Measurements from ENCODE around the gene RTF1. TPM values are rescaled to one million over a fixed set of nuclear protein-coding genes. Genes with fewer than 3 reads are reported as not detected.
"Not testable (repeated sequence)": the region's sequence is repeated elsewhere in the genome, so short reads cannot be mapped to it uniquely, and the experiment has no call there.

RTF1 gene
- total RNA-seq = 10 to 100 TPM; 26.4 to 50.2 (median 33.1) TPM
- long read RNA-seq, donor 1, full-length matches to known transcripts = 19 of 160 reads
- long read RNA-seq, donor 1, partial matches to known transcripts = 134 of 160 reads
- long read RNA-seq, donor 1, other reads (novel, unspliced or antisense) = 7 of 160 reads
- long read RNA-seq, donor 2, partial matches to known transcripts = 14 of 16 reads
- long read RNA-seq, donor 2, other reads (novel, unspliced or antisense) = 2 of 16 reads

- DNase-seq (peak; percentile 96 to 99 (median 98)), ATAC-seq (peak; percentile 99)
- intact Hi-C loops (cut with DNase I, micrococcal nuclease) = no loop called here
- no peaks in the 10 kb centered on the region for H3K9me3 ChIP-seq
- H3K36me3 ChIP-seq (ENCODE audit: low read depth) = no peaks in the 10 kb centered on the region
- H3K4me1 ChIP-seq (ENCODE audit: low read depth) = peaks cover 12% of the 10 kb centered on the region
- peak within 1 kb of the TSS; percentile 89 for H3K4me3 ChIP-seq
- no peak for TF ChIP-seq CTCF (IDR thresholded peaks at IDR 0.05)
Measured at GRCh38 chr15:41416742-41417417, at the start of gene RTF1. Gene RTF1, plus strand, starts transcription at chr15:41417095. Its CDS starts 21 bp downstream, at chr15:41417116.

- intact Hi-C loops (cut with DNase I, micrococcal nuclease) = no loop called here
- no peak for DNase-seq
Measured at GRCh38 chr15:41367418-41367817, 49.5 kb upstream of the RTF1 start.

GRCh38 chr15:41377978-41378377, 38.9 kb upstream of the RTF1 start:
- intact Hi-C loops (cut with DNase I, micrococcal nuclease) = no loop called here
- H3K9me3 ChIP-seq = no peaks in the 10 kb centered on the region
- H3K36me3 ChIP-seq (ENCODE audit: low read depth) = no peaks in the 10 kb centered on the region
- no peaks in the 10 kb centered on the region for H3K4me1 ChIP-seq (ENCODE audit: low read depth)
- TF ChIP-seq CTCF (IDR thresholded peaks at IDR 0.05) = no peak
- DNase-seq (no peak), ATAC-seq (no peak)
- no peak overlapping the region for H3K4me3 ChIP-seq

More at GRCh38 chr15:41367418-41367817, 49.5 kb upstream of the RTF1 start:
- no peaks in the 10 kb centered on the region for H3K4me1 ChIP-seq (ENCODE audit: low read depth)
- no peaks in the 10 kb centered on the region for H3K9me3 ChIP-seq
- H3K4me3 ChIP-seq = no peak overlapping the region
- no peak for ATAC-seq
- no peaks in the 10 kb centered on the region for H3K36me3 ChIP-seq (ENCODE audit: low read depth)
- TF ChIP-seq CTCF (IDR thresholded peaks at IDR 0.05) = no peak

DNA sequence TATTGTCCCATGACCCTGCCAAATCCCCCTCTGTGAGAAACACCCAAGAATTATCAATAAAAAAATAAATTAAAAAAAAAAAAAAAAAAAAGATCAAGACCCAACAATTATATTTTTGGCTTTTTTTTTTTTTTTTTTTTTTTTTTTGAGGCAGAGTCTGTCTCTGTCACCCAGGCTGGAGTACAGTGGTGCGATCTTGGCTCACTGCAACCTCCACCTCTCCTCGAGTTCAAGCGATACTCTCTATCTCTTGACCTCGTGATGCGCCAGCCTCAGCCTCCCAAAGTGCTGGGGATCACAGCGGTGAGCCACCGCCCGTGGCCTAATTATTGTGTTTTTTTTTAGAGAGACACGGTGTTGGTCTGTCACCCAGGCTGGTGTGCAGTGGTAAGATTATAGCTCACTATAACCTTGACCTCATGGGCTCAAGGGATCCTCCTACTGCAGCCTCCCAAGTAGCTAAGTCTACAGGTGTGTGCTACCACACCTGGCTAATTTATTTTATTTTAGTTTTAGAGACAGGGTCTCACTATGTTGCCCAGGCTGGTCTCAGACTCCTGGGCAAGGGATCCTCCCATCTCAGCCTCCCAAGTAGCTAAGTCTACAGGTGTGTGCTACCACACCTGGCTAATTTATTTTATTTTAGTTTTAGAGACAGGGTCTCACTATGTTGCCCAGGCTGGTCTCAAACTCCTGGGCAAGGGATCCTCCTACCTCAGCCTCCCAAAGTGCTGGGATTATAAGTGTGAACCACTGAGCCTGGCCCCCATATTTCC, 32.7 kb upstream of the RTF1 start:
- ATAC-seq; H3K4me3 ChIP-seq; H3K4me1 ChIP-seq (ENCODE audit: low read depth); H3K36me3 ChIP-seq (ENCODE audit: low read depth); intact Hi-C loops (cut with DNase I, micrococcal nuclease); H3K9me3 ChIP-seq; DNase-seq: not testable (repeated sequence)

DNA sequence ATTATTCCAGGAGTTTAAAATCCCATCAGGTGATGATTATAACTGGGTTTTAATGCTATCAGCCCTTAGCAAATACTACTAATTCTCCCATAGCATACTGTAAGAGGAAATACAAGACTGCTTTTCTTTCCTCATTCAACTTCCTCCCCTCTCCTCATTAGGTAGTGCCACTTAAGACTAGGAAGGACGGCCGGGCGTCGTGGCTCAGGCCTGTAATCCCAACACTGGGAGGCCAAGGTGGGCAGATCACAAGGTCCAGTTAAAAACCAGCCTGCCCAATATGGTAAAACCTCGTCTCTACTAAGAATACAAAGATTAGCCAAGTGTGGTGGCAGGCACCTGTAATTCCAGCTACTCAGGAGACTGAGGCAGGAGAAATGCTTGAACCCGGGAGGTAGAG, 29.2 kb upstream of the RTF1 start:
- DNase-seq (no peak), ATAC-seq (no peak)
- Histone ChIP-seq H3K36me3 (ENCODE audit: low read depth) (no peaks in the 10 kb centered on the region), H3K4me1 (ENCODE audit: low read depth) (no peaks in the 10 kb centered on the region), H3K9me3 (no peaks in the 10 kb centered on the region), H3K4me3 (no peak overlapping the region)
- intact Hi-C loops (cut with DNase I, micrococcal nuclease) = no loop called here
- TF ChIP-seq CTCF (IDR thresholded peaks at IDR 0.05) = no peak

DNA sequence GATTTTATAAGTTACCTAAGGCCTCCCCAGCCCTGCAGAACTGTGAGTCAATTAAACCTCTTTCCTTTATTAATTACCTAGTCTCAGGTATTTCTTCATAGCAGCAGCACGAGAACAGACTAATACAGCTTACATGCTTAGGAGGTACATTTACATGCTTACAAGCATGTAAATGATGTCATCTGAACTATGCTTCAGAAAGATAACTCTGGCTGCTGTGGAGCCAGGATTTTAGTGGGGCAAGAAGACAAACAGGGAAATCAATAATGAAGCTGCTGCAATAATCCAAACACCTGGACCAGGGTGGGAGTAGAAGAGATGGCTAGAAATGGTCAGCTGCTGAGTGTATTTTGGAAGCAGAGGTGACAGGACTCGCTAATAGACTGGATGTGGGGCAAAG, 24.2 kb upstream of the RTF1 start:
- Histone ChIP-seq H3K9me3 (no peaks in the 10 kb centered on the region), H3K36me3 (ENCODE audit: low read depth) (no peaks in the 10 kb centered on the region), H3K4me3 (no peak overlapping the region), H3K4me1 (ENCODE audit: low read depth) (no peaks in the 10 kb centered on the region)
- intact Hi-C loops (cut with DNase I, micrococcal nuclease) = no loop called here
- TF ChIP-seq CTCF (IDR thresholded peaks at IDR 0.05) = no peak
- DNase-seq = no peak
- no peak for ATAC-seq
